GM19467 (cell line): ENCODE results near the gene ACTN4.
"Not testable (repeated sequence)": the region's sequence is repeated elsewhere in the genome, so short reads cannot be mapped to it uniquely, and the experiment has no call there.

ENCODE experiments used
- ATAC-seq: cut with Tn5 transposase; IDR thresholded peaks from one replicate; pipeline ENCODE4 v1.9.1; 2021; ENCODE audit warnings: mild to moderate bottlenecking, moderate library complexity; ENCODE audit not compliant: unreplicated experiment

The ACTN4 gene

GRCh38 chr19:38735257-38735686 is 87.8 kb downstream of the ACTN4 start:
- no peak for ATAC-seq

DNA sequence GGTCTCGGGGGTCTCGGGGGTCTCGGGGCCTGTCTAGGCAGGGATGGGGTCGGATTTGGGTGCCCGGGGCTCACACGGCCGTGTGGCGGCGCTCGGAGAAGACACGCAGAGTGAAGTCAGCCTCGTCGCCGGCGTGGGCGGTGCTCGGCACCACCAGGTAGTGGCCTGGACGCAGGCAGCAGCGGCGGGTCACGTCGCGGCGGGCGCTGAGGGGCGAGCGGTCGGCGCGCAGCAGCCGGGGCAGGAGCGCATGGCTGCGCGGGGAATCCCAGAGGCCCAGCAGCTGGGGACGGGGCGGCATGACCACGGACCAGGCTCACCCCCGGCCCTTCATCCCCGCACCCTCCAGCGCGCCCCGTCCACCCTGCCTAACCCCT is 88.6 kb downstream of the ACTN4 start:
- no peak for ATAC-seq

DNA sequence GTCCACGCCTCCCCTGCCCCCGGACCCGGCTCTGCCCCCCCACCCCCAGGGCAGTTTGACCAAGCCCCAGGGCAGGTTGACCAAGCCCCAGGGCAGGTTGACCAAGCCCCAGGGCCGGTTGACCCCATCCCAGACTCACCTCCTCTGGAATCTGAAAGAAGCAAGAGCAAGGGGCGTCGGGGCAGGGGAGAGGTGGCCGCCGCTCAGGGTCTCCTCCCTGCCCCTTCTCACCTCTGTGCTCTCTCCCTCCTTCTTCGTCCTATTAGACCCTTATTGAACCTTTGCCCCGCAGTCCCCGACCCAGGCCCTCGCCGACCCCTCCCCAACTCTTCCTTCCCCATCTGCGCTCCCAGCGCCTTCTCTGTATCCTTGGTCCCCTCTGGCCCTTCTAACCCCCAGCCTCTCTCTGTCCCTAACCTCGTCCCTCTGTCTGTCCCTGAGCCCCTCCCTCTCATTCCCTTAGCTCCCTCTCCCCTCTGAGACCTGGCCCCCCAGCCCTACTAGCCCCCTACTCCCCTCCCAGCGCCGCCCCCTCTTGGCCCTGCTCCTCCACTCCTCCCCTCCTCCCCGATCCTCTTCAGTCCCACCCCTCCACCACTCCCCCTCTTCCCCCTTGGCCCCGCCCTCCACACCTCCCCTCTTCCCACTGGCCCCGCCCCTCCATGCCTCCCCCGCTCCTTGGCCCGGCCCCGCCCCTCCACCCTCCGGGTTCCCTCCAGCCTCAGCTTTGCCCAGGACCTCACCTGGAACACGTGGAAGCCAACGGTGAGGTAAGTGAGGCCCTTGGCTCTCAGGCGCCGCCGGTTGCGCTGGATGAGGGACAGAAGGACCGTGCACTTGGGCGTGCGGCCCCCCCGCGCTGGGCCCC is 89.2 kb downstream of the ACTN4 start:
- ATAC-seq, result no peak

DNA sequence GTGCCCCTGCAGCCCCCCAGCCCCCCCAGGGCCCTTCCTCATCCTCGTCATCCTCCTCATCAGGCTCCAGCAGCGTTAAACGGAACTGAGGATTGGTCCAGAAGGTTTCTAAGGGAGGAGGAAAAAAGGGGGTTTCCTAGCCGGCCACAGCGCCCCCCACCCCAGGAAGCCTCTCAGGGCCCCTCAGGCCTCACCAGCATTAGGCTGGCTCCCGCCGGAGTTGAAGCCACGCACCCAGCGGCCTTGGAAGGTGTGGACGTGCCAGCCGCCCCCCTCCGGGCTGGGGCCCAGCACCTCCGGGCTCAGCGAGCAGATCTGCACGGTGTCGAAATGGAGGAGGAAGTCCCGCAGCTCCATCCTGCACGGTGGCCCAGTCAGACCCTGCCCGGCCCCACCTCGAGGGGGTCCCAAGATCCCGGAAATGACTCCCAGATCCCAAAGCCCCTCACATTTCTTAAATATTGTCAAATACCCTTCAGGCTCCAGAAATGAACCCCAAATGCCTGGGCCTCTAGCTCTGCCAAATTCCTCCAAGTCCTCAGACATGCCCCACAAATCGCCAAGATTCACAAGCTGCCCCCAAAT is 89.9 kb downstream of the ACTN4 start:
- no peak for ATAC-seq

DNA sequence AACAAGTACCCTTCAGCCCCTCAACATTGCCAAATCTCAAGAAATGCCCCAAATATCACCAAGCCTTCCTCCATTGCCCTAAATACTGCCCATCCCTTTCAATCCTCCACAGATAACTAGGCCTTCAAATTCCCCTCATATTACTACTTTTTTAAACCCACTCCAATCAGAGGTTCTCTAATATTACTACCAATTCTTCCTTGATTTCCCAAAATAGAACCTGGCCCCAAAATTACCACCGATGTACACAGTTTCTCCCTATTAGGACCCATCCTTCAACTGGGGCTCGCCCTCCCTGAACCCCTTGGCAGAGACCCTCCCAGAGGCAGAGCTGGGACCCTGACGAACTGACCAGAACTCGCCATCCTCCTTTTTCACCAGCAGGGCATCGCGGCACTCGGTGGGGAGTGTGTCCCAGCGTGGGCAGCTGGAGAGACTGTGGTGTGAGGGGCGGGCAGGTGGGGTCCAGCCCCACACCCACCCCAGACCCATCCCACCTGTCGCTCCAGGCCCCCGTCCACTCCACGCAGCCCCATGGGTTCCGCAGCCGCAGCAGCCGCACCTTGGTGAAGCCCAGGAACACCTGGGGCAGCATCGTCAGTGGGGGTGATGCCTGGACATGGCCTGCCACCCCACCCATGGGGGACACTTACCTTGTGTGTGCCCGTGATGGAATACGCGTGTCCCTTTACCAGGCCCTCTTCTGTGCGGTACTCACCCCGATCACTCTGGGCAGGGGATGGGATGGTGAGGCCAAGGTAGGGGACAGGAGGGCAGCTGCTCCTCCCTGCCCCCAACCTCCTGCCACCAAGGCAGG is 90.7 kb downstream of the ACTN4 start:
- ATAC-seq, result no peak

DNA sequence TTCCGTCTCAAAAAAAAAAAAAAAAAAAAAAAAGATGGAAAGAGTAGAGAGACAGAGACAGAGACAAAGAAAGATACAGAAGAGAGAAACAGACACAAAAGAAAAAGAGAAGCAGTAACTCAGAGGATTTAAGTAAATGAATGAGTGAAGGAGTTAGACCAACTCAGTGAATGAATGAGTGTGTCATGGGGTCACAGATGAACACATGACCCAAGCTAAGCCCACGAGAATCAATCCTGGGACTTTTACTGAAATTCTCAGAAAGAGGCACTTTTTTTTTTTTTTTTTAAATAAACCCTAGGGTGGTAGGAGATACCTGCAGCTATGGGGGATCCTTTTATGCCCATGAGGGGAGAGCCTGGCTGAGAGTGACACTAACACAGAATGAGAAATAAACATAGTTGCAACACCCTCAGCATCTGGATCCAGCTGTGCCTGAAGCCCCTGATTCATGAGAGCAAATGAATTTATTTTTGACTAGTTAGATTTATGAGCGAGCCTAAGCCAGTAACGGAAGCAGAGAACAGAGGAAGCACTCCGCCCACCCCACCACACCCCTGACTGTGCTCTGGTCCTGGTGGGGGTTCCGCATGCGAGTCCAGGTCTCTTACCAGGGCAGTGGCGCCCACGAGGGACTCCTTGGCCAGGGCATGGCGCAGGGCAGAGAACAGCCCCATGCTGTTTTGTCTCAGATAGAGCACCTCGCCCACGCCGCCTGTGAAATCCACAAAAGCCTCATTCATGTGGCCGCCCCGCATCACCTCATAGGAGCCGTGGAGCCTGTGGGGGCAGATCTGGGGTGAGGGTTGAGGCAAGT is 92.2 kb downstream of the ACTN4 start:
- ATAC-seq, result no peak

DNA sequence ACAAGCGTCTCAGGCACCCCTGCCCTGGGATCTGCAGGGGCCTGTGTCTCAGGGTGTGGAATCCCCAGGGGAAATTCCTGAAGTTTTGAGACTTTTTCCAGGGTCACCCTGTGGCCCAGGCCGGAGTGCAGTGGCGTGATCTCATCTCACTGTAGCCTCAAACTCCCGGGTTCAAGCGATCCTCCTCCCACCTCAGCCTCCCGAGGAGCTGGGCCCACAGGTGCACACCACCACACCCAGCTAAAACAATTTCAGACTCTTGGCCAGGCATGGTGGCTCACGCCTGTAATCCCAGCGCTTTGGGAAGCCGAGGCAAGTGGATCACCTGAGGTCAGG is 92.8 kb downstream of the ACTN4 start:
- ATAC-seq, result no peak

DNA sequence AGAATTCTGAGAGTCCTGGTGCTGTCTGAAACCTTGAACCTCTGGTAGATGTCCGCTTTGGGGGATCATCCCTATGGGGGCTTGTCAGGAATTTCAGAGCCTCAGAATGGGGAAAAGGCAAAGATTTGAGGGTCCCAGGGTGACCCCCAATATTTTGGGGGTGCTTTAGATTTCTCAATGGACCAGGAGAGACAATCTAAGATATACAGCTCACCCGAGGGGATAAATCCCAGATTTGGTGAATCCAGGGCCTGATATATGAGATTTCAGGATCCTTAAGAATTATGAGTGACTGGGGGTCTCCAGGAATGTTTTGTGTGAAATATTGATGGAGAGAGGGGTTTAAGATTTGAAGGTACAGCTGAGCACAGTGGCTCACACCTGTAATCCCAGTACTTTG is 93.5 kb downstream of the ACTN4 start:
- no peak for ATAC-seq

DNA sequence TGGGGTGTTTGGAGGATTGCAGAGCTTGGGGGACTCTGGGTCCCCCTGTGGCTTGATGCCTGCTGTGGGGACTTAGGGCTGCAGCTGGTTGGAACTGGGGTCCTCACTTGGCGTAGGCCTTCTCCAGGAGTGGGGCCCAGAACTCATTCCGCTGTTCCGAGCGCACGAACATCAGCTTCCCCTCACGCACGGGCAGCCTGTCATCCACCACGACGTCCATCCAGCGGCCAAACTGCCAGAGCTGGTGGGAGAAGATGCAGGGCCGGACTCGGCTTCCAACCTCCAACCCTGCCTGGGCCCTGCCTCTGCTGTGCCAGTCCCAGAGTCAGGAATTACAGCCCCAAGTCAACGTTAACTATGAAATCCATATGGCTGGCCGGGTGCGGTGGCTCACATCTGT is 94.2 kb downstream of the ACTN4 start:
- no peak for ATAC-seq

DNA sequence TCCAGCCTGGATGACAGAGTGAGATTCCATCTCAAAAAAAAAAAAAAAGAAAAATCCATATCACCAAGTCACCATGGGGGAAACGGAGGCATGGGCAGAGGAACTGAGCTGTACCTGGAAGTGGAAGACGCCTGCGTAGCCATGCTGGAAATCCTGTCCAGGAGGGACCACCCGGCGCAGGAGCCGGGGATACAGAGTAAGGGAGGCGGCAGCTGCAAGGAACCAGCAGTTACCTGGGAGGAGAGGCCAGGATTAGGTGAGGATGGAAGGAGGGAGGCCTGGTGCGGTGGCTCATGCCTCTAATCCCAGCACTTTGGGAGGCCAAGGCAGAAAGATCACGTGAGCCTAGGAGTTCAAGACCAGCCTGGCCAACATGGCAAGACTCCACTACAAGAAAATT is 94.8 kb downstream of the ACTN4 start:
- ATAC-seq, result no peak

- no peak for ATAC-seq
These were observed 95.5 kb downstream of the ACTN4 start for GRCh38 chr19:38742906-38743305.

GRCh38 chr19:38743394-38744297 is 96.2 kb downstream of the ACTN4 start:
- no peak for ATAC-seq

GRCh38 chr19:38744298-38744681 is 96.8 kb downstream of the ACTN4 start, which contains the start of gene CAPN12:
TSS of gene CAPN12 (minus strand) at chr19:38744474. CDS start at chr19:38744165, 309 bp downstream.
- ATAC-seq, result no peak

GRCh38 chr19:38744874-38745273 is 97.4 kb downstream of the ACTN4 start:
- no peak for ATAC-seq

- no peak for ATAC-seq
These were observed 97.9 kb downstream of the ACTN4 start for GRCh38 chr19:38745316-38745715.

DNA sequence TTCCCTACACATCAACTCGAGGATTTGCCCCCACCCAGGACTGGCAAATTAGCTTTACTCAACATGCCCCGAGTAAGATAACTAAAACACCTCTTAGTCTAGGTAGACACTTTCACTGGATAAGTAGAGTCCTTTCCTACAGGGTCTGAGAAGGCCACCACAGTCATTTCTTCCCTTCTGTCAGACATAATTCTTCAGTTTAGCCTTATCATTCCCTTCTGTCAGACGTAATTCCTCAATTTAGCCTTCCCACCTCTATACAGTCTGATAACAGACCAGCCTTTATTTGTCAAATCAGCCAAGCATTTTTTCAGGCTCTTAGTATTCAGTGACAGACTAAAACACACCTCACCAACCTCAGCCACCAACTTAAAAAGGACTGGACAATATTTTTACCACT is 106.3 kb downstream of the ACTN4 start:
- not testable (repeated sequence) for ATAC-seq

DNA sequence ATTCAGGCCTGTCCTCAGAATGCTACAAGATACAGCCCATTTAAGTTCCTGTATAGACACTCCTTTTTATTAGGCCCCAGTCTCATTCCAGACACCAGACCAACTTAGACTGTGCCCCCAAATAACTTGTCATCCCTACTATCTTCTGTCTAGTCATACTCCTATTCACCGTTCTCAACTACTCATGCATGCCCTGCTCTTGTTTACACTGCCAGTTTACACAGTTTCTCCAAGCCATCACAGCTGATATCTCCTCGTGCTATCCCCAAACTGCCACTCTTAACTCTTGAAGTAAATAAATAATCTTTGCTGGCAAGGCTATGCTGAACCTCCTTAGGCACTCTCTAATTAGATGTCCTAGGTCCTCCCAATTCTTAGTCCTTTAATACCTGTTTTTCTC is 106.7 kb downstream of the ACTN4 start:
- not testable (repeated sequence) for ATAC-seq

DNA sequence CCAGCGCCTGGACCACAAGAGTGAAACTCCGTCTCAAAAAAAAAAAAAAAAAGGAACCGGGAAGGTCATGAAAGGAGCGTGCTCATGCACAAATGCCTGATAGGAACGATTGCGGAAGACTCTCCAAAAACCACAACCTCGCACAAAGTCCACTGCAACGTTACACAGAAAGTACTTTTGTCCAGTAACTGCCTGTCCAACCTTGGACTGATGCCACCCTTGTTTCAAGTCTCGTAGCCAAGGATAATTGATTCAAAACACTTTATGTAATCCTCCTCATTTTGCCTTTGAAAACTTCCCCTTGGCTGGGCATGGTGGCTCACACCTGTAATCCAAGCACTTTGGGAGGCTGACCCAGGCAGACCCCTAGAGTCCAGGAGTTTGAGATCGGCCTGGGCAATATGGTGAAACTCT is 112.1 kb downstream of the ACTN4 start:
- no peak for ATAC-seq

GRCh38 chr19:38760805-38761517 is 113.5 kb downstream of the ACTN4 start:
- not testable (repeated sequence) for ATAC-seq
